ENCODE data around the gene FBXW7. TPM values are rescaled to one million over a fixed set of nuclear protein-coding genes. Genes with fewer than 3 reads are reported as not detected.

FBXW7 gene
- total RNA-seq, 2 donors from 2014 or later: 34.5 to 40.5 TPM

- H3K4me1 ChIP-seq: no peaks in the 10 kb centered on the region
- H3K27me3 ChIP-seq: no peaks in the 10 kb centered on the region
- H3K27ac ChIP-seq: no peak overlapping the region
- 71 to 76% methylated on average over 1 of the region's 1 CpG for WGBS, 2 donors
- ATAC-seq (no peak), DNase-seq (no peak)
- TF ChIP-seq POLR2A (IDR thresholded peaks at IDR 0.05): no peak
- no peak for TF ChIP-seq CTCF (IDR thresholded peaks at IDR 0.05)
- no peaks in the 10 kb centered on the region for H3K9me3 ChIP-seq
- intact Hi-C loops (cut with DNase I): no loop called here
- no peaks in the 10 kb centered on the region for H3K36me3 ChIP-seq (replicated peaks in 1 of 2; ENCODE audit: insufficient read depth in 1 of 2, low read depth in 2 of 2)
- H3K4me3 ChIP-seq: no peak overlapping the region
Measured at GRCh38 chr4:152390216-152390615, 145.7 kb downstream of the FBXW7 start.

- DNase-seq: no peak
- Histone ChIP-seq H3K4me3 (no peak overlapping the region), H3K9me3 (no peaks in the 10 kb centered on the region), H3K27me3 (no peaks in the 10 kb centered on the region), H3K4me1 (no peaks in the 10 kb centered on the region), H3K36me3 (replicated peaks in 1 of 2; ENCODE audit: insufficient read depth in 1 of 2, low read depth in 2 of 2) (no peaks in the 10 kb centered on the region), H3K27ac (no peak overlapping the region)
- ATAC-seq: no peak
- intact Hi-C loops (cut with DNase I): no loop called here
- WGBS, 2 donors: 86 to 91% methylated on average over 2 of the region's 2 CpGs
- no peak for TF ChIP-seq POLR2A (IDR thresholded peaks at IDR 0.05)
- TF ChIP-seq CTCF (IDR thresholded peaks at IDR 0.05): no peak
Measured at GRCh38 chr4:152389359-152389758, 146.5 kb downstream of the FBXW7 start.

GRCh38 chr4:152385551-152385950 lies 150.3 kb downstream of the FBXW7 start:
- Histone ChIP-seq H3K36me3 (replicated peaks in 1 of 2; ENCODE audit: insufficient read depth in 1 of 2, low read depth in 2 of 2) (no peaks in the 10 kb centered on the region), H3K9me3 (no peaks in the 10 kb centered on the region), H3K4me1 (peaks cover 10% of the 10 kb centered on the region), H3K27ac (no peak overlapping the region), H3K4me3 (no peak overlapping the region), H3K27me3 (no peaks in the 10 kb centered on the region)
- intact Hi-C loops (cut with DNase I): no loop called here
- WGBS, 2 donors: 7 to 8% methylated on average over 1 of the region's 1 CpG
- DNase-seq (no peak), ATAC-seq (no peak)
- TF ChIP-seq CTCF (IDR thresholded peaks at IDR 0.05) (peak; percentile 22 to 62 (median 50)), POLR2A (IDR thresholded peaks at IDR 0.05) (no peak)

GRCh38 chr4:152382057-152382785 lies 153.7 kb downstream of the FBXW7 start:
- Histone ChIP-seq H3K4me3 (peak overlapping the region in 1 of 2 donors; percentile 8), H3K36me3 (replicated peaks in 1 of 2; ENCODE audit: insufficient read depth in 1 of 2, low read depth in 2 of 2) (no peaks in the 10 kb centered on the region), H3K4me1 (peaks cover 19% of the 10 kb centered on the region), H3K27ac (peak overlapping the region; percentile 26 to 85 (median 69)), H3K9me3 (no peaks in the 10 kb centered on the region), H3K27me3 (no peaks in the 10 kb centered on the region)
- TF ChIP-seq CTCF (IDR thresholded peaks at IDR 0.05) (no peak), POLR2A (IDR thresholded peaks at IDR 0.05) (peak in 2 of 3 donors; percentile 84)
- DNase-seq (peak; percentile 58 to 79 (median 70)), ATAC-seq (peak; percentile 92)
- intact Hi-C loops (cut with DNase I): no loop called here
- 29 to 38% methylated on average over 4 of the region's 4 CpGs for WGBS, 2 donors

- H3K4me3 ChIP-seq: peak overlapping the region in 1 of 2 donors; percentile 0
- DNase-seq: no peak
- no peaks in the 10 kb centered on the region for H3K36me3 ChIP-seq (replicated peaks in 1 of 2; ENCODE audit: insufficient read depth in 1 of 2, low read depth in 2 of 2)
- TF ChIP-seq POLR2A (IDR thresholded peaks at IDR 0.05): no peak
- no peak for TF ChIP-seq CTCF (IDR thresholded peaks at IDR 0.05)
- 42 to 52% methylated on average over 2 of the region's 2 CpGs for WGBS, 2 donors
- ATAC-seq: no peak
- intact Hi-C loops (cut with DNase I): no loop called here
- peak overlapping the region; percentile 42 to 85 (median 69) for H3K27ac ChIP-seq
- H3K4me1 ChIP-seq: peaks cover 19% of the 10 kb centered on the region
- H3K27me3 ChIP-seq: no peaks in the 10 kb centered on the region
- no peaks in the 10 kb centered on the region for H3K9me3 ChIP-seq
Measured at GRCh38 chr4:152380919-152381318, 155.0 kb downstream of the FBXW7 start.

Measured in body of pancreas (tissue), 4 donors.